KOPT-K1 (cell line): ENCODE results near the gene BCL2L14.
"Not testable (repeated sequence)": the region's sequence is repeated elsewhere in the genome, so short reads cannot be mapped to it uniquely, and the experiment has no call there.

Experiments
- H3K27ac ChIP-seq: fragments of 200-600 bp; sonication (generic); 2 replicates; pipeline ENCODE4 v1.5.1; 2016; ENCODE audit warnings: antibody characterized with exemption, mild to moderate bottlenecking, low read depth, low read length; ENCODE audit not compliant: poor library complexity, severe bottlenecking
- H3K36me3 ChIP-seq: fragments of 200-600 bp; sonication (generic); 2 replicates; pipeline ENCODE4 v1.5.1; 2017; ENCODE audit warnings: antibody characterized with exemption, mild to moderate bottlenecking, low read length, moderate library complexity; ENCODE audit not compliant: insufficient read depth
- H3K9me3 ChIP-seq: fragments of 200-600 bp; sonication (generic); 2 replicates; pipeline ENCODE4 v1.5.1; 2017; ENCODE audit warnings: antibody characterized with exemption, low read length, mild to moderate bottlenecking; ENCODE audit not compliant: insufficient read depth, poor library complexity, severe bottlenecking

Gene BCL2L14

GRCh38 chr12:12116677-12117076 is 45.9 kb downstream of the BCL2L14 start:
- Histone ChIP-seq H3K27ac (no peak overlapping the region), H3K9me3 (no peaks in the 10 kb centered on the region), H3K36me3 (peaks cover 13% of the 10 kb centered on the region)

DNA sequence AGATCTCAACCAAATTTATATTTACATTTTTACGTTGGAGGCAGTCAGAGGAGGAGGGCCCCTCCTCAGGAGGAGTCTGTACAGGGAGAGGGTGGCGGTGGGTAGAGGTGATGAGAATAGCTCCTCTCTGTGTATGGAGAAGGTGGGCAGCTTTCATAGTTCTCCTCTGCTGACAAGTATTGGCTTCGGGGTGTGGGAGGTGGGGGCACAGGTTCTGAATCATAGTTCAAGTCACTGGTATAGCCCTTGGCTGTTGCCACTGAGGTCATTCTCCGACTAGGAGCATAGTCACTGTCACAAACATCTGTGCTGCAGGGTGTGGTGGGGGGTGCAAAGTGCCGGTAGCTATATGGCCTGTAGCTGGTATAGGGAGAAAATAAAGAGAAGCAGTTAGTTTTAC is 50.3 kb downstream of the BCL2L14 start:
- Histone ChIP-seq H3K36me3 (peaks cover 42% of the 10 kb centered on the region), H3K27ac (no peak overlapping the region), H3K9me3 (no peaks in the 10 kb centered on the region)

- Histone ChIP-seq H3K27ac (no peak overlapping the region), H3K36me3 (peaks cover 49% of the 10 kb centered on the region)
Measured at GRCh38 chr12:12123036-12123604, 52.4 kb downstream of the BCL2L14 start.

DNA sequence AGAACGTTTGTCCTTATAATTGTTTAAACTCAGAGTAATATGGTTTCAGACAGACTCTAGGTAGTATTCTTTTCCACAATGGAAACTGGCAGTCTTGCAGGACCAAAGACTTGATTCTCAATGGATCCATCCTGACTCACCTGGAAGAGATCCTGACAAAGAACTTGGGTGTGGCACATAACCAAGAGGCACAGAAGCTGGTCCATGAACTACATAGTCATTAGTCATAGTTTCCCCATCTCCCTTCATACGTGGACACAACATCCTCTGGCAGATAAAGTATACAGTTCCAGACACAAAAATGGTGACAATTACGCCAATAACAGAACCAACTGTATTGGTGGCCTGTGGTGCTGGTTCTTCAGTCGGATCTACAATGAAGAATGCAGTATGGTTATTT is 55.8 kb downstream of the BCL2L14 start:
- Histone ChIP-seq H3K9me3 (no peaks in the 10 kb centered on the region), H3K36me3 (peaks cover 41% of the 10 kb centered on the region), H3K27ac (no peak overlapping the region)

More at GRCh38 chr12:12123036-12123604, 52.4 kb downstream of the BCL2L14 start:
- H3K9me3 ChIP-seq, result no peaks in the 10 kb centered on the region

GRCh38 chr12:12127304-12127703 is 56.6 kb downstream of the BCL2L14 start:
- Histone ChIP-seq H3K9me3 (no peaks in the 10 kb centered on the region), H3K36me3 (peaks cover 44% of the 10 kb centered on the region), H3K27ac (no peak overlapping the region)

GRCh38 chr12:12128670-12129069 is 57.9 kb downstream of the BCL2L14 start:
- H3K27ac ChIP-seq, result no peak overlapping the region
- H3K9me3 ChIP-seq, result no peaks in the 10 kb centered on the region
- H3K36me3 ChIP-seq, result peaks cover 36% of the 10 kb centered on the region

- Histone ChIP-seq H3K36me3 (peaks cover 16% of the 10 kb centered on the region), H3K27ac (no peak overlapping the region)
Measured at GRCh38 chr12:12133259-12133658, 62.5 kb downstream of the BCL2L14 start.

DNA sequence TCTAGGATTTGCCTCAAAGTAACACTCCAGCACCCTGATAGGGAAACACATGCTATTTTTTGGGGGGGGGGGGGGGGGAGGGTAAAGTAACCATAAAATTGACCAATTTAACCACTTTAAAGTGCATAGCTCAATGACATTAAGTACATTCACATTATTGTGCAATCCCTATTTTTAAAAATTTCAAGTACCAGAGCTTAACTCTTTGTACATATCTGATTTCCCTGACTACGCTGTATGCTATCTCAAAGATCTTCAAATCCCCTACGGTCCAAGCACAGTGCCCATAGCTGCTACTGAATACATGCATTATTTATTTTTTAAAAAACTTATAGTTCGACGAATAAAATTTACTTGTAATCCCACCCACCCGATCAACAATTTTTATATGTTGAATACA is 63.0 kb downstream of the BCL2L14 start:
- H3K9me3 ChIP-seq, result no peaks in the 10 kb centered on the region
- peaks cover 16% of the 10 kb centered on the region for H3K36me3 ChIP-seq

More at GRCh38 chr12:12133259-12133658, 62.5 kb downstream of the BCL2L14 start:
- no peaks in the 10 kb centered on the region for H3K9me3 ChIP-seq

GRCh38 chr12:12138203-12139154 is 67.7 kb downstream of the BCL2L14 start:
- Histone ChIP-seq H3K27ac (no peak overlapping the region), H3K36me3 (peaks cover 8% of the 10 kb centered on the region; the same call in 1 of the 2 replicates), H3K9me3 (no peaks in the 10 kb centered on the region)

More for the DNA sequence above, 63.0 kb downstream of the BCL2L14 start:
- H3K27ac ChIP-seq, result no peak overlapping the region

GRCh38 chr12:12141000-12141399 is 70.3 kb downstream of the BCL2L14 start:
- Histone ChIP-seq H3K9me3 (no peaks in the 10 kb centered on the region), H3K36me3 (no peaks in the 10 kb centered on the region; the same call in 1 of the 2 replicates), H3K27ac (no peak overlapping the region)

DNA sequence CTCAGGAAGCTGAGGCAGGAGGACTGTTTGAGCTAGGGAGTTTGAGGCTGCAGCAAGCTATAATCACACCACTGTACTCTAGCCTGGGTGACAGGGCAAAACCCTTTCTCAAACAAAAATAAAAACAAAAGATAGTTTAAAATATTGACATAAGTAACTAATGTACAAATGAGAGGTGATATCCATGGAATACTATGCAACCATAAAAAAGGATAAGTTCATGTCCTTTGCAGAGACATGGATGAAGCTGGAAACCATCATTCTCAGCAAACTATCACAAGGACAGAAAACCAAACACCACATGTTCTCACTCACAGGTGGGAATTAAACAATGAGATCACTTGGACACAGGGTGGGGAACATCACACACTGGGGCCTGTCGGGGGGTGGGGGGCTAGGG is 73.8 kb downstream of the BCL2L14 start:
- not testable (repeated sequence) for H3K27ac ChIP-seq, H3K9me3 ChIP-seq
- H3K36me3 ChIP-seq, result peaks cover 21% of the 10 kb centered on the region

GRCh38 chr12:12147111-12147510 is 76.4 kb downstream of the BCL2L14 start:
- no peak overlapping the region for H3K27ac ChIP-seq
- no peaks in the 10 kb centered on the region for H3K9me3 ChIP-seq
- peaks cover 31% of the 10 kb centered on the region for H3K36me3 ChIP-seq
